DND-41 (cell line): ENCODE measurements around the gene KRT80.

Source experiments
- EZH2 ChIP-seq: IDR thresholded peaks from 3 replicates; pipeline ENCODE4 v1.6.1; 2012; ENCODE audit warnings: borderline replicate concordance, low read depth, mild to moderate bottlenecking, moderate library complexity, low read length, inconsistent platforms; ENCODE audit not compliant: severe bottlenecking
- TF ChIP-seq, protein P1 (sequence below): IDR thresholded peaks from 2 replicates; pipeline ENCODE4 v1.5.1; 2012; ENCODE audit warnings: borderline replicate concordance, low read length, moderate library complexity, mild to moderate bottlenecking; ENCODE audit not compliant: poor library complexity, severe bottlenecking; ENCODE audit errors: extremely low read depth

DNA sequence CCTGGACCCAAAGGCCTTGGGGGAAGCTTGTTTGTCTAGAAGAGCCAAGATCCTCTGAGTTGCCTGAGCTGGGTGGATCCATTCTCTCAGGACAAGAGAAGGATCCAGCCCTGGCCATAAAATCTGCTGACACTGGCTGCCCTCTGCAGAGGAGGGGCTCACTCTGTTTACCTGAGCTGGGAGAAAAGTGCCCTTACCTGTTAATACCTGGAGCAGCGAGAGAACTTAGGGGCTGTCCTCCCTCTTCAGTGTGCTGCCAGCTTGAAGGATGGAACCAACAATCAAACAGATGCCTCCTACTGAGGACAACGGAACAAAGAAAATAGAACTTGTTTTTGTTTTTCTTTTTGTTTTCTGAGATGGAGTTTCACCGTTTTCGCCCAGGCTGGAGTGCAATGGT is 33.9 kb upstream of the KRT80 start:
- TF ChIP-seq, protein P1, sequence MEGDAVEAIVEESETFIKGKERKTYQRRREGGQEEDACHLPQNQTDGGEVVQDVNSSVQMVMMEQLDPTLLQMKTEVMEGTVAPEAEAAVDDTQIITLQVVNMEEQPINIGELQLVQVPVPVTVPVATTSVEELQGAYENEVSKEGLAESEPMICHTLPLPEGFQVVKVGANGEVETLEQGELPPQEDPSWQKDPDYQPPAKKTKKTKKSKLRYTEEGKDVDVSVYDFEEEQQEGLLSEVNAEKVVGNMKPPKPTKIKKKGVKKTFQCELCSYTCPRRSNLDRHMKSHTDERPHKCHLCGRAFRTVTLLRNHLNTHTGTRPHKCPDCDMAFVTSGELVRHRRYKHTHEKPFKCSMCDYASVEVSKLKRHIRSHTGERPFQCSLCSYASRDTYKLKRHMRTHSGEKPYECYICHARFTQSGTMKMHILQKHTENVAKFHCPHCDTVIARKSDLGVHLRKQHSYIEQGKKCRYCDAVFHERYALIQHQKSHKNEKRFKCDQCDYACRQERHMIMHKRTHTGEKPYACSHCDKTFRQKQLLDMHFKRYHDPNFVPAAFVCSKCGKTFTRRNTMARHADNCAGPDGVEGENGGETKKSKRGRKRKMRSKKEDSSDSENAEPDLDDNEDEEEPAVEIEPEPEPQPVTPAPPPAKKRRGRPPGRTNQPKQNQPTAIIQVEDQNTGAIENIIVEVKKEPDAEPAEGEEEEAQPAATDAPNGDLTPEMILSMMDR, result no peak
- no peak for TF ChIP-seq EZH2
